Measurements from ENCODE around the gene P4HA3. TPM values are rescaled to one million over a fixed set of nuclear protein-coding genes. Genes with fewer than 3 reads are reported as not detected.
A peak's percentile ranks its signal among the peaks of the same experiment; 100 is the strongest.

Gene P4HA3
- polyA plus RNA-seq, 1 experiment, result 14.1 TPM

DNA sequence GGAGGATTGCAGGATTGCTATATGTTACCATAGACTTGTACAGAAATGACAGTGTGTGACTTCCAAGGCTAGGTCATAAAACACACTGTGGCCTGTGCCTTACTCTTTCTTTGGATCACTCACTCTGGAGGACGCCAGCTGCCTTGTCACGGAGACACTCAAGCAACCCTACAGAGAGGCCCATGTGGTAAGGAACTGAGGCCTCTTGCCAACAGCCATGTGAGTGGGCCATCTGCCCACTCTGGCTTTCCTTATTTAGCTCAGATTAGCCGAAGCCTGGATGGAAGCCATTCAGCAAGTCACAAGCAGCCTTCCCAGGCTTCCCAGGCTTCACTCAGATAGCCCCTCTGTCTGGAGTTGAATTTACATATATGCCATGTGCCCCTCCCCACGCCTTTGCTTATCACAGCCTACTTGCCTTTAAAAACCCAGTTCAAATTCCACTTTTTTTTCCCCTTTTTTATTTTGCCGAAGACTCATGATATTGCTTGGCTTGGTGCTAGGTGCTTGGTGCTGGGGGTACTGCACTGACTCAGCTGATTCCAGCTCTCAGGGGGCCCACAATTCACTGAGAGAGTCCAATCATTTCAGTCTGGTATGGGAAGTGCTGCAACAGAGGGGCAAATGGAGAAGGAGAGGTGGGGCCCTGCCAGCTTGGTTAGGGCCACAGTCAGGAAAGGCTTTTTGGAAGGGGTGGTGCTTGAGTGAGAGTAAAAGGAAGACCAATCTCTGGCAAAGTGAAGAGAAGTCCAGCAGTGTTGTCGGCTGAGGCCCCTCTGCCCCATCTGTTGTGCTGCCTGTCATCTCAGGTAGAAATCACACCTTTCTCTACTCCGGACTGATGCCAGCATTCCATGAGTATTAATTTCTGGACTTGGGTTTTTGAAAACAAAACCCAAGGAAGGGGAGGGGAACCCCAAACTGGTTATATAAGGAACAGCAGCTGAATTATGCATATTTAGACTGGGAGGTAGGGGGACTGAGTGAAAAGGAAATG lies 14.5 kb upstream of the P4HA3 start:
- ChIA-PET POLR2A (no interaction called here), CTCF (interaction anchor here (0.6 to 1.4 kb wide), 5 partner anchors 68 to 137 kb away, joined by 3 to 5 read pairs (median 3); no protein-coding TSS in a partner anchor)
- TF ChIP-seq, protein P1, sequence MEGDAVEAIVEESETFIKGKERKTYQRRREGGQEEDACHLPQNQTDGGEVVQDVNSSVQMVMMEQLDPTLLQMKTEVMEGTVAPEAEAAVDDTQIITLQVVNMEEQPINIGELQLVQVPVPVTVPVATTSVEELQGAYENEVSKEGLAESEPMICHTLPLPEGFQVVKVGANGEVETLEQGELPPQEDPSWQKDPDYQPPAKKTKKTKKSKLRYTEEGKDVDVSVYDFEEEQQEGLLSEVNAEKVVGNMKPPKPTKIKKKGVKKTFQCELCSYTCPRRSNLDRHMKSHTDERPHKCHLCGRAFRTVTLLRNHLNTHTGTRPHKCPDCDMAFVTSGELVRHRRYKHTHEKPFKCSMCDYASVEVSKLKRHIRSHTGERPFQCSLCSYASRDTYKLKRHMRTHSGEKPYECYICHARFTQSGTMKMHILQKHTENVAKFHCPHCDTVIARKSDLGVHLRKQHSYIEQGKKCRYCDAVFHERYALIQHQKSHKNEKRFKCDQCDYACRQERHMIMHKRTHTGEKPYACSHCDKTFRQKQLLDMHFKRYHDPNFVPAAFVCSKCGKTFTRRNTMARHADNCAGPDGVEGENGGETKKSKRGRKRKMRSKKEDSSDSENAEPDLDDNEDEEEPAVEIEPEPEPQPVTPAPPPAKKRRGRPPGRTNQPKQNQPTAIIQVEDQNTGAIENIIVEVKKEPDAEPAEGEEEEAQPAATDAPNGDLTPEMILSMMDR (IDR thresholded peaks at IDR 0.05; ENCODE audit: insufficient read depth, low read depth, low read length), result no peak
- DNase-seq (ENCODE audit: low read depth), result peak; percentile 84
- no peaks in the 10 kb centered on the region for H3K36me3 ChIP-seq (ENCODE audit: control insufficient read depth, insufficient read depth, low read length)
- H3K27me3 ChIP-seq (ENCODE audit: control insufficient read depth, insufficient read depth, low read length), result no peaks in the 10 kb centered on the region
- no peak overlapping the region for H3K4me3 ChIP-seq (ENCODE audit: low read depth, low read length)

DNA sequence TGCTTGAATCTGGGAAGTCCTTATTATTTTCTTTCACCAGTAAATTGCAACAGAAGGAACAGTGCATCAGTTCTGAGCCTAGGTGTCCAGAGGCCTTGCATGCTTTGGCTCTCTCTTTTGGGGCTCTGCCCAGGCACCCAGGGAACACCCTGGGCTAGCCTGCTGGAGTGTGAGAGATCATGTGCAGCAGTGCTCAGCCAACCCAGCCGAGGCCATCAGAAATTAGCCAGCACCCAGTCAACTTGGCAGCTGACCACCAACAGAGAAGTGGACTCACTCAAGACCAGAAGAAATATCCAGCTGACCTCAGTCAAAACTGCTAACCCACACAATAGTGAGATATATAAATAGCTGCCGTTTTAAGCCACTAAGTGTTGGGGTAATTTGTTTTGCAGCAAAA lies 11.2 kb upstream of the P4HA3 start:
- POLR2A ChIA-PET, result no interaction called here
- no peak for DNase-seq (ENCODE audit: low read depth)

DNA sequence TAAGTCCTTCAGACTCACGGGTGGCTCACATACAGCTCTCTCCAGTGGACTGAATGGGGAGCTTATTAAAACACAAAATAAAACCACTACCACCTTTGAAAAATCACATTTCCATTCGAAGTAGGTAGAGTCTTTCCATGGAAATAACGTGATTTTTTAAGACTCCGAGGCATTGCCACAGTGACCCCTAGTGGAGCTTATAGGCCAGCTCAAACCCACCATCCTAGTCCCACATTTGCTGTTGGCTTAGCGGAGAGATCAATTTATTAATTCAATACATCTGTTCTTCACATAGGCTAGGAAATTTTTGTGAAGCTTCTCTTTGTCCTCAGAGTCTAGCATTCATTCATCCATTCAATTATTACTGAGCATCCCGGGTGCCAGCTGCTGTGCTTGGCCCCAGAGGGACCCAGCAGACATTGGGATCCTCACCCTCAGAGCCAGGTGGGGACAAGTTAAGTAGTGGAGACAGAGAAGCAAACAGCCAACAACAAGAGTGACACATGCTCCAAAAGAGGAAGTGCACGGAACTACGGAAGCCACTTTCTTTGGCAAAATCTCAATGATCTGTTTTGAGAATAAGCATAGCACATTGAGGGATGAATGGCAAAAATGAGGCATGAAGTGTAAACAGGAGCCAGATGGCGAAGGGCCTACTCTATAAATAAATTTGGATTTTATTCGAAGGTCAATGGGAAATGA lies 10.2 kb upstream of the P4HA3 start:
- POLR2A ChIA-PET, result no interaction called here
- DNase-seq (ENCODE audit: low read depth), result peak; percentile 32
- Histone ChIP-seq H3K4me3 (ENCODE audit: low read depth, low read length) (no peak overlapping the region), H3K36me3 (ENCODE audit: control insufficient read depth, insufficient read depth, low read length) (no peaks in the 10 kb centered on the region), H3K27me3 (ENCODE audit: control insufficient read depth, insufficient read depth, low read length) (no peaks in the 10 kb centered on the region)
- CTCF ChIA-PET, result interaction anchor here (0.6 to 2.4 kb wide), 11 partner anchors 11 to 287 kb away, joined by 3 to 22 read pairs (median 4); partner anchors contain the start of gene P4HA3
- TF ChIP-seq, protein P1 (IDR thresholded peaks at IDR 0.05; ENCODE audit: insufficient read depth, low read depth, low read length), result peak; percentile 57

More for the DNA sequence above, 11.2 kb upstream of the P4HA3 start:
- H3K36me3 ChIP-seq (ENCODE audit: control insufficient read depth, insufficient read depth, low read length), result no peaks in the 10 kb centered on the region
- H3K4me3 ChIP-seq (ENCODE audit: low read depth, low read length), result no peak overlapping the region
- CTCF ChIA-PET, result interaction anchor here (1.2 to 2.4 kb wide), 2 partner anchors 62 to 67 kb away, joined by 3 to 22 read pairs; no protein-coding TSS in a partner anchor
- TF ChIP-seq, protein P1 (IDR thresholded peaks at IDR 0.05; ENCODE audit: insufficient read depth, low read depth, low read length), result no peak
- no peaks in the 10 kb centered on the region for H3K27me3 ChIP-seq (ENCODE audit: control insufficient read depth, insufficient read depth, low read length)

DNA sequence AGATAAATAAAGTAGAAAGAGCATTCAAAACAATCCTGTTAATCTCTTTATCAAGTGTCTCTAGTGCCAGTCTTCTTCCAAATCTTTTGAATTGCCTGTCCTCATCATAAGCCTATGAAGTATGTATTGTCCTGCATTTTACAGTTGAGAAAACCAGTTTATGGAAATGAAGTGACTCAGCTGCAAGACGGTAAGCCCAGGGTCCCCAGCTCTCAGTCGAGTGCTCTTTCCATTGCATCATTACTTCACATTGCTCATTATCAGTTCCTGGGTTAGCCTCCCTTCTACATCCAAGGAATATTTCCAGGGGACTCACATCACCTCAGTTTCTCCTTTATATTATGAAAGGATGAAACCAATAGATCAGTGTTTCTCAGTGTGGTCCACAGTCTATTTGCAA lies 9.1 kb upstream of the P4HA3 start:
- POLR2A ChIA-PET, result no interaction called here
- H3K4me3 ChIP-seq (ENCODE audit: low read depth, low read length), result no peak overlapping the region
- TF ChIP-seq, protein P1 (IDR thresholded peaks at IDR 0.05; ENCODE audit: insufficient read depth, low read depth, low read length), result no peak
- no peaks in the 10 kb centered on the region for H3K27me3 ChIP-seq (ENCODE audit: control insufficient read depth, insufficient read depth, low read length)
- H3K36me3 ChIP-seq (ENCODE audit: control insufficient read depth, insufficient read depth, low read length), result no peaks in the 10 kb centered on the region
- CTCF ChIA-PET, result interaction anchor here (0.6 to 3.6 kb wide), 6 partner anchors 10 to 141 kb away, joined by 3 to 22 read pairs (median 7); partner anchors contain the start of gene P4HA3
- DNase-seq (ENCODE audit: low read depth), result no peak

Data from BJ (cell line).